Measurements from ENCODE around the gene PAFAH1B1. TPM values are rescaled to one million over a fixed set of nuclear protein-coding genes. Genes with fewer than 3 reads are reported as not detected.

PAFAH1B1 gene
- total and polyA plus RNA-seq, 10 of the 15 experiments (the other 5 are each of a cell fraction or from before 2014, with no cell fraction given) = 28.9 to 107 (median 49.1) TPM

DNA sequence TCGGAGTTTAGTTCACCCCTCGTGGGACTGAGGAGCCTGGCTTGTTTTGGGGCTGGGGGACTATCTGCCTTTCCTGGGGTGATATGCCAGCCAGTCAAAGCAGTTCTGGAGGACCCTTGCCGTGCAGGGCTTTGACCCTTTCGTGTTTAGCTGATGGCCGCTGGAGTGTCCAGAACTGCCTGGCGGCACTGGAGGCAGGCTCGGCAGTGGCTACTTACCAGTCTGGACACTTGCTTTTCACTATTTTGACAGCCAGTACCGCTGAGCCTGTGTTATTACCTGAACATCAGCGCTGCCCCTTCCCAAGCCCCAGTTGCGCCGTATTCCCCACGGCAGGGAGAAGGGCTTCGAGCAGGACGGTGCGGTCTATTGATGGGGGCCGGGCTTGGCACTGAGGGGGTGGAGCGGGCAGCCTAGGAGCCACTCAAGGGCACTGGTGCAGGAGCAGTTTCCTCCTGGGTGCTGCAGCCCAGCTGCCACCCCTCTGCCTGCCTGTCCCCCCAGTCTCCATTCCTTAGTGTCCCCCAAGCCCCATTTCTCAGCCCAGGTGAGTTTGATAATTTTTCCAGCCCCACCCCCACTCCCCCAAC is 137.4 kb downstream of the PAFAH1B1 start:
- Histone ChIP-seq H3K4me1 (ENCODE audit: control insufficient read depth, insufficient read depth, low read length) (no peaks in the 10 kb centered on the region), H3K27me3 (replicated peaks in 1 of 2; ENCODE audit: control insufficient read depth in 2 of 2, insufficient read depth in 2 of 2, low read length in 1 of 2) (no peaks in the 10 kb centered on the region), H3K27ac (ENCODE audit: control insufficient read depth, insufficient read depth) (no peak overlapping the region), H3K9ac (ENCODE audit: control insufficient read depth, insufficient read depth, low read length) (no peak overlapping the region), H3K36me3 (ENCODE audit: control insufficient read depth in 2 of 2, insufficient read depth in 2 of 2, low read length in 1 of 2) (no peaks in the 10 kb centered on the region), H3K4me3 (no peak overlapping the region), H4K20me1 (ENCODE audit: control insufficient read depth, insufficient read depth) (no peaks in the 10 kb centered on the region), H3K4me2 (ENCODE audit: control insufficient read depth, insufficient read depth) (no peak overlapping the region), H3K9me3 (replicated peaks; ENCODE audit: control insufficient read depth, insufficient read depth, low read length) (no peaks in the 10 kb centered on the region), H2AFZ (ENCODE audit: control insufficient read depth, low read depth, low read length) (no peak overlapping the region), H3K79me2 (ENCODE audit: control insufficient read depth, insufficient read depth, low read length) (no peaks in the 10 kb centered on the region)
- ATAC-seq = no peak
- SMC1A ChIA-PET (ENCODE audit: uncharacterized antibody, unreplicated experiment) = interaction anchor here (0.6 kb wide), 1 partner anchor 75 kb away, joined by 3 read pairs; no protein-coding TSS in a partner anchor
- BruUV-seq (replicated peaks) = no TSS peak
- WGBS (ENCODE audit: insufficient coverage, insufficient replicate concordance, low lambda C conversion rate, missing lambda C conversion rate) = 45% methylated on average over 17 of the region's 17 CpGs
- CTCF ChIA-PET = no interaction called here
- intact Hi-C loops (cut with micrococcal nuclease; ENCODE audit: unreplicated experiment) (no loop called here), in situ Hi-C loops (cut with MboI) (no loop called here)
- POLR2A ChIA-PET = no interaction called here
- no peak for FAIRE-seq
- no peak for DNase-seq (ENCODE audit: low read depth, low spot score)
- RAD21 ChIA-PET (ENCODE audit: unreplicated experiment) = no interaction called here
- no peak for TF ChIP-seq CHD1 (IDR thresholded peaks at IDR 0.05; ENCODE audit: low read depth, low read length)
- TF ChIP-seq CEBPZ (IDR thresholded peaks at IDR 0.05; ENCODE audit: low read depth, low read length) = no peak
- TF ChIP-seq HDGF (IDR thresholded peaks at IDR 0.05) = no peak
- no peak for TF ChIP-seq ZNF207 (IDR thresholded peaks at IDR 0.05; ENCODE audit: borderline replicate concordance)
- TF ChIP-seq RFX5 (IDR thresholded peaks at IDR 0.05; ENCODE audit: low read depth, low read length) = no peak
- TF ChIP-seq, protein P1, sequence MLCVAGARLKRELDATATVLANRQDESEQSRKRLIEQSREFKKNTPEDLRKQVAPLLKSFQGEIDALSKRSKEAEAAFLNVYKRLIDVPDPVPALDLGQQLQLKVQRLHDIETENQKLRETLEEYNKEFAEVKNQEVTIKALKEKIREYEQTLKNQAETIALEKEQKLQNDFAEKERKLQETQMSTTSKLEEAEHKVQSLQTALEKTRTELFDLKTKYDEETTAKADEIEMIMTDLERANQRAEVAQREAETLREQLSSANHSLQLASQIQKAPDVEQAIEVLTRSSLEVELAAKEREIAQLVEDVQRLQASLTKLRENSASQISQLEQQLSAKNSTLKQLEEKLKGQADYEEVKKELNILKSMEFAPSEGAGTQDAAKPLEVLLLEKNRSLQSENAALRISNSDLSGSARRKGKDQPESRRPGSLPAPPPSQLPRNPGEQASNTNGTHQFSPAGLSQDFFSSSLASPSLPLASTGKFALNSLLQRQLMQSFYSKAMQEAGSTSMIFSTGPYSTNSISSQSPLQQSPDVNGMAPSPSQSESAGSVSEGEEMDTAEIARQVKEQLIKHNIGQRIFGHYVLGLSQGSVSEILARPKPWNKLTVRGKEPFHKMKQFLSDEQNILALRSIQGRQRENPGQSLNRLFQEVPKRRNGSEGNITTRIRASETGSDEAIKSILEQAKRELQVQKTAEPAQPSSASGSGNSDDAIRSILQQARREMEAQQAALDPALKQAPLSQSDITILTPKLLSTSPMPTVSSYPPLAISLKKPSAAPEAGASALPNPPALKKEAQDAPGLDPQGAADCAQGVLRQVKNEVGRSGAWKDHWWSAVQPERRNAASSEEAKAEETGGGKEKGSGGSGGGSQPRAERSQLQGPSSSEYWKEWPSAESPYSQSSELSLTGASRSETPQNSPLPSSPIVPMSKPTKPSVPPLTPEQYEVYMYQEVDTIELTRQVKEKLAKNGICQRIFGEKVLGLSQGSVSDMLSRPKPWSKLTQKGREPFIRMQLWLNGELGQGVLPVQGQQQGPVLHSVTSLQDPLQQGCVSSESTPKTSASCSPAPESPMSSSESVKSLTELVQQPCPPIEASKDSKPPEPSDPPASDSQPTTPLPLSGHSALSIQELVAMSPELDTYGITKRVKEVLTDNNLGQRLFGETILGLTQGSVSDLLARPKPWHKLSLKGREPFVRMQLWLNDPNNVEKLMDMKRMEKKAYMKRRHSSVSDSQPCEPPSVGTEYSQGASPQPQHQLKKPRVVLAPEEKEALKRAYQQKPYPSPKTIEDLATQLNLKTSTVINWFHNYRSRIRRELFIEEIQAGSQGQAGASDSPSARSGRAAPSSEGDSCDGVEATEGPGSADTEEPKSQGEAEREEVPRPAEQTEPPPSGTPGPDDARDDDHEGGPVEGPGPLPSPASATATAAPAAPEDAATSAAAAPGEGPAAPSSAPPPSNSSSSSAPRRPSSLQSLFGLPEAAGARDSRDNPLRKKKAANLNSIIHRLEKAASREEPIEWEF (IDR thresholded peaks at IDR 0.05; ENCODE audit: insufficient replicate concordance, low read depth, low read length) = no peak
- no peak for TF ChIP-seq RAD51 (IDR thresholded peaks at IDR 0.05)
- TF ChIP-seq, protein P2, sequence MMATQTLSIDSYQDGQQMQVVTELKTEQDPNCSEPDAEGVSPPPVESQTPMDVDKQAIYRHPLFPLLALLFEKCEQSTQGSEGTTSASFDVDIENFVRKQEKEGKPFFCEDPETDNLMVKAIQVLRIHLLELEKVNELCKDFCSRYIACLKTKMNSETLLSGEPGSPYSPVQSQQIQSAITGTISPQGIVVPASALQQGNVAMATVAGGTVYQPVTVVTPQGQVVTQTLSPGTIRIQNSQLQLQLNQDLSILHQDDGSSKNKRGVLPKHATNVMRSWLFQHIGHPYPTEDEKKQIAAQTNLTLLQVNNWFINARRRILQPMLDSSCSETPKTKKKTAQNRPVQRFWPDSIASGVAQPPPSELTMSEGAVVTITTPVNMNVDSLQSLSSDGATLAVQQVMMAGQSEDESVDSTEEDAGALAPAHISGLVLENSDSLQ (IDR thresholded peaks at IDR 0.05) = no peak
- no peak for TF ChIP-seq E4F1 (IDR thresholded peaks at IDR 0.05; ENCODE audit: borderline replicate concordance, partially characterized antibody)
- TF ChIP-seq BCL11A (IDR thresholded peaks at IDR 0.05; ENCODE audit: low read depth, low read length) = no peak
- TF ChIP-seq RELA (IDR thresholded peaks at IDR 0.05; ENCODE audit: borderline replicate concordance, partially characterized antibody) = no peak
- TF ChIP-seq SREBF1 (IDR thresholded peaks at IDR 0.05; ENCODE audit: low read length) = no peak
- TF ChIP-seq PAX5 (IDR thresholded peaks at IDR 0.05; ENCODE audit: borderline replicate concordance, low read depth, low read length) = no peak
